ENCODE data around the gene MPL. TPM values are rescaled to one million over a fixed set of nuclear protein-coding genes. Genes with fewer than 3 reads are reported as not detected.

MPL gene
- total RNA-seq, 1 experiment from 2014 or later = 0.15 TPM

GRCh38 chr1:43367904-43368645, 30.5 kb downstream of the MPL start, which contains the start of gene ELOVL1 (continued):
- no peak for TF ChIP-seq ATF6 (CRISPR knock-in tag; IDR thresholded peaks at IDR 0.05)
- TF ChIP-seq CDX4 (CRISPR knock-in tag; IDR thresholded peaks at IDR 0.05; ENCODE audit: borderline replicate concordance) = no peak
- no peak; the same call in 1 of the 2 replicates for TF ChIP-seq NR2C2 (CRISPR knock-in tag; IDR thresholded peaks at IDR 0.05)
- TF ChIP-seq, protein P1, sequence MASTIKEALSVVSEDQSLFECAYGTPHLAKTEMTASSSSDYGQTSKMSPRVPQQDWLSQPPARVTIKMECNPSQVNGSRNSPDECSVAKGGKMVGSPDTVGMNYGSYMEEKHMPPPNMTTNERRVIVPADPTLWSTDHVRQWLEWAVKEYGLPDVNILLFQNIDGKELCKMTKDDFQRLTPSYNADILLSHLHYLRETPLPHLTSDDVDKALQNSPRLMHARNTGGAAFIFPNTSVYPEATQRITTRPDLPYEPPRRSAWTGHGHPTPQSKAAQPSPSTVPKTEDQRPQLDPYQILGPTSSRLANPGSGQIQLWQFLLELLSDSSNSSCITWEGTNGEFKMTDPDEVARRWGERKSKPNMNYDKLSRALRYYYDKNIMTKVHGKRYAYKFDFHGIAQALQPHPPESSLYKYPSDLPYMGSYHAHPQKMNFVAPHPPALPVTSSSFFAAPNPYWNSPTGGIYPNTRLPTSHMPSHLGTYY (CRISPR knock-in tag; IDR thresholded peaks at IDR 0.05) = no peak
- TF ChIP-seq, protein P2, sequence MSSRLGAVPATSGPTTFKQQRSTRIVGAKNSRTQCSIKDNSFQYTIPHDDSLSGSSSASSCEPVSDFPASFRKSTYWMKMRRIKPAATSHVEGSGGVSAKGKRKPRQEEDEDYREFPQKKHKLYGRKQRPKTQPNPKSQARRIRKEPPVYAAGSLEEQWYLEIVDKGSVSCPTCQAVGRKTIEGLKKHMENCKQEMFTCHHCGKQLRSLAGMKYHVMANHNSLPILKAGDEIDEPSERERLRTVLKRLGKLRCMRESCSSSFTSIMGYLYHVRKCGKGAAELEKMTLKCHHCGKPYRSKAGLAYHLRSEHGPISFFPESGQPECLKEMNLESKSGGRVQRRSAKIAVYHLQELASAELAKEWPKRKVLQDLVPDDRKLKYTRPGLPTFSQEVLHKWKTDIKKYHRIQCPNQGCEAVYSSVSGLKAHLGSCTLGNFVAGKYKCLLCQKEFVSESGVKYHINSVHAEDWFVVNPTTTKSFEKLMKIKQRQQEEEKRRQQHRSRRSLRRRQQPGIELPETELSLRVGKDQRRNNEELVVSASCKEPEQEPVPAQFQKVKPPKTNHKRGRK (CRISPR knock-in tag; IDR thresholded peaks at IDR 0.05; ENCODE audit: borderline replicate concordance) = no peak
- TF ChIP-seq TEAD4 (CRISPR knock-in tag; IDR thresholded peaks at IDR 0.05) = no peak
- peak; percentile 65; the same call in 1 of the 2 replicates for TF ChIP-seq TEAD1 (CRISPR knock-in tag; IDR thresholded peaks at IDR 0.05)
- TF ChIP-seq, protein P3, sequence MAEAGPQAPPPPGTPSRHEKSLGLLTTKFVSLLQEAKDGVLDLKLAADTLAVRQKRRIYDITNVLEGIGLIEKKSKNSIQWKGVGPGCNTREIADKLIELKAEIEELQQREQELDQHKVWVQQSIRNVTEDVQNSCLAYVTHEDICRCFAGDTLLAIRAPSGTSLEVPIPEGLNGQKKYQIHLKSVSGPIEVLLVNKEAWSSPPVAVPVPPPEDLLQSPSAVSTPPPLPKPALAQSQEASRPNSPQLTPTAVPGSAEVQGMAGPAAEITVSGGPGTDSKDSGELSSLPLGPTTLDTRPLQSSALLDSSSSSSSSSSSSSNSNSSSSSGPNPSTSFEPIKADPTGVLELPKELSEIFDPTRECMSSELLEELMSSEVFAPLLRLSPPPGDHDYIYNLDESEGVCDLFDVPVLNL (CRISPR knock-in tag; IDR thresholded peaks at IDR 0.05; ENCODE audit: borderline replicate concordance, low read depth) = no peak; the same call in 1 of the 2 replicates
- peak; percentile 76; the same call in 1 of the 2 replicates for TF ChIP-seq JUN (CRISPR knock-in tag; IDR thresholded peaks at IDR 0.05)
- no peak for TF ChIP-seq ZSCAN18 (CRISPR knock-in tag; IDR thresholded peaks at IDR 0.05)
- TF ChIP-seq CREB1 (CRISPR knock-in tag; IDR thresholded peaks at IDR 0.05) = no peak
- no peak for TF ChIP-seq PRRX2 (CRISPR knock-in tag; IDR thresholded peaks at IDR 0.05)
- no peak for TF ChIP-seq ZNF317 (CRISPR knock-in tag; IDR thresholded peaks at IDR 0.05; ENCODE audit: borderline replicate concordance, low read depth)
- no peak for TF ChIP-seq IRF2 (CRISPR knock-in tag; IDR thresholded peaks at IDR 0.05; ENCODE audit: borderline replicate concordance, low read depth)
- TF ChIP-seq OVOL2 (CRISPR knock-in tag; IDR thresholded peaks at IDR 0.05; ENCODE audit: borderline replicate concordance) = no peak
- no peak for TF ChIP-seq NR3C1 (CRISPR knock-in tag; conservative IDR thresholded peaks at IDR 0.05; ENCODE audit: low read depth)
- TF ChIP-seq, protein P4, sequence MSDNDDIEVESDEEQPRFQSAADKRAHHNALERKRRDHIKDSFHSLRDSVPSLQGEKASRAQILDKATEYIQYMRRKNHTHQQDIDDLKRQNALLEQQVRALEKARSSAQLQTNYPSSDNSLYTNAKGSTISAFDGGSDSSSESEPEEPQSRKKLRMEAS (CRISPR knock-in tag; IDR thresholded peaks at IDR 0.05) = peak; percentile 94
- peak; percentile 78; the same call in 1 of the 2 replicates for TF ChIP-seq SP1 (CRISPR knock-in tag; conservative IDR thresholded peaks at IDR 0.05)
- TF ChIP-seq GABPB1 (CRISPR knock-in tag; IDR thresholded peaks at IDR 0.05) = no peak; the same call in 1 of the 2 replicates
- TF ChIP-seq GRHL2 (CRISPR knock-in tag; IDR thresholded peaks at IDR 0.05; ENCODE audit: insufficient replicate concordance, severe bottlenecking) = no peak
- no peak for TF ChIP-seq ZBTB21 (CRISPR knock-in tag; IDR thresholded peaks at IDR 0.05; ENCODE audit: borderline replicate concordance)
- no peak; the same call in 1 of the 2 replicates for TF ChIP-seq ZNF219 (CRISPR knock-in tag; IDR thresholded peaks at IDR 0.05; ENCODE audit: borderline replicate concordance)
- TF ChIP-seq ZNF232 (CRISPR knock-in tag; IDR thresholded peaks at IDR 0.05) = no peak
- no peak; the same call in 1 of the 2 replicates for TF ChIP-seq RELA (CRISPR knock-in tag; IDR thresholded peaks at IDR 0.05; ENCODE audit: borderline replicate concordance)
- no peak for TF ChIP-seq NFE2L1 (CRISPR knock-in tag; IDR thresholded peaks at IDR 0.05)
